Trophoblast cell (in vitro differentiated cells and primary cell): ENCODE results near the gene IL23R.

Source experiments
- DNase-seq, 2 donors: peaks; one replicate each; pipeline ENCODE4 v3.0.0-alpha.2; 2016
- H2AFZ ChIP-seq: 2 replicates; pipeline ENCODE4 v1.6.1; 2013; ENCODE audit warnings: low read length, moderate library complexity, mild to moderate bottlenecking; ENCODE audit not compliant: insufficient read depth, poor library complexity
- H2AK5ac ChIP-seq: 2 replicates; pipeline ENCODE4 v1.6.1; 2013; ENCODE audit warnings: mild to moderate bottlenecking, low read length
- H2BK120ac ChIP-seq: 2 replicates; pipeline ENCODE4 v1.6.1; 2013; ENCODE audit warnings: low read length, mild to moderate bottlenecking, moderate library complexity; ENCODE audit not compliant: insufficient read depth, poor library complexity
- H2BK12ac ChIP-seq: 2 replicates; pipeline ENCODE4 v1.6.1; 2013; ENCODE audit warnings: mild to moderate bottlenecking, low read length, moderate library complexity
- H2BK5ac ChIP-seq: 2 replicates; pipeline ENCODE4 v1.6.1; 2013; ENCODE audit warnings: low read length, low read depth, moderate library complexity, mild to moderate bottlenecking; ENCODE audit not compliant: poor library complexity
- H3K14ac ChIP-seq: 2 replicates; pipeline ENCODE4 v1.6.1; 2013; ENCODE audit warnings: mild to moderate bottlenecking, low read length
- H3K18ac ChIP-seq: 2 replicates; pipeline ENCODE4 v1.6.1; 2013; ENCODE audit warnings: mild to moderate bottlenecking, low read length
- H3K23ac ChIP-seq: 2 replicates; pipeline ENCODE4 v1.6.1; 2013; ENCODE audit warnings: low read length
- H3K27ac ChIP-seq: 2 replicates; pipeline ENCODE4 v1.5.1; 2013; ENCODE audit warnings: low read depth, mild to moderate bottlenecking, inconsistent platforms, low read length, moderate library complexity
- H3K27me3 ChIP-seq: 2 replicates; pipeline ENCODE4 v1.6.1; 2013; ENCODE audit warnings: inconsistent platforms, mild to moderate bottlenecking, low read length, moderate library complexity; ENCODE audit not compliant: insufficient read depth
- H3K36me3 ChIP-seq, 2 experiments: 1 replicate in 1 of 2; 2 replicates in 1 of 2; pipeline ENCODE4 v1.6.1; 2013; ENCODE audit warnings: low read length in 2 of 2, mild to moderate bottlenecking in 2 of 2, moderate library complexity in 1 of 2; ENCODE audit not compliant: insufficient read depth in 2 of 2, control insufficient read depth in 1 of 2
- H3K4ac ChIP-seq: 2 replicates; pipeline ENCODE4 v1.6.1; 2013; ENCODE audit warnings: low read depth, mild to moderate bottlenecking, low read length, moderate library complexity
- H3K4me1 ChIP-seq, 2 experiments: 1 replicate in 1 of 2; 2 replicates in 1 of 2; pipeline ENCODE4 v1.6.1; 2013; ENCODE audit warnings: low read length in 2 of 2, mild to moderate bottlenecking in 2 of 2, moderate library complexity in 1 of 2; ENCODE audit not compliant: insufficient read depth in 2 of 2, control insufficient read depth in 1 of 2
- H3K4me2 ChIP-seq: 2 replicates; pipeline ENCODE4 v1.6.1; 2013; ENCODE audit warnings: inconsistent platforms, mild to moderate bottlenecking, low read length, moderate library complexity
- H3K4me3 ChIP-seq: 2 replicates; pipeline ENCODE4 v1.5.1; 2013; ENCODE audit warnings: mild to moderate bottlenecking, low read depth, low read length, inconsistent platforms
- H3K79me1 ChIP-seq: one replicate; pipeline ENCODE4 v1.6.1; 2013; ENCODE audit warnings: low read length
- H3K79me2 ChIP-seq: 2 replicates; pipeline ENCODE4 v1.6.1; 2013; ENCODE audit warnings: low read length, mild to moderate bottlenecking; ENCODE audit not compliant: control insufficient read depth, insufficient read depth, poor library complexity
- H3K9ac ChIP-seq: 2 replicates; pipeline ENCODE4 v1.6.1; 2013; ENCODE audit warnings: mild to moderate bottlenecking, low read length
- H3K9me3 ChIP-seq: 2 replicates; pipeline ENCODE4 v1.6.1; 2013; ENCODE audit warnings: low read depth, mild to moderate bottlenecking, control low read depth, inconsistent platforms, low read length; ENCODE audit not compliant: insufficient read depth
- H4K12ac ChIP-seq: 2 replicates; pipeline ENCODE4 v1.6.1; 2013; ENCODE audit warnings: low read depth, mild to moderate bottlenecking, low read length, moderate library complexity
- H4K8ac ChIP-seq: 2 replicates; pipeline ENCODE4 v1.6.1; 2013; ENCODE audit warnings: low read depth, mild to moderate bottlenecking, low read length, moderate library complexity
- H4K91ac ChIP-seq: one replicate; pipeline ENCODE4 v1.6.1; 2013; ENCODE audit warnings: low read depth, mild to moderate bottlenecking, low read length, moderate library complexity
- WGBS: extraction: QIAGEN DNeasy Blood & Tissue Kit; methylation state at CpG from one replicate; pipeline ENCODE4 v1.1.7; 2013; ENCODE audit warnings: missing lambda C conversion rate; ENCODE audit not compliant: insufficient read length, insufficient coverage; ENCODE audit errors: extremely low coverage; 5-methylcytosine and 5-hydroxymethylcytosine counted together

The IL23R gene

DNA sequence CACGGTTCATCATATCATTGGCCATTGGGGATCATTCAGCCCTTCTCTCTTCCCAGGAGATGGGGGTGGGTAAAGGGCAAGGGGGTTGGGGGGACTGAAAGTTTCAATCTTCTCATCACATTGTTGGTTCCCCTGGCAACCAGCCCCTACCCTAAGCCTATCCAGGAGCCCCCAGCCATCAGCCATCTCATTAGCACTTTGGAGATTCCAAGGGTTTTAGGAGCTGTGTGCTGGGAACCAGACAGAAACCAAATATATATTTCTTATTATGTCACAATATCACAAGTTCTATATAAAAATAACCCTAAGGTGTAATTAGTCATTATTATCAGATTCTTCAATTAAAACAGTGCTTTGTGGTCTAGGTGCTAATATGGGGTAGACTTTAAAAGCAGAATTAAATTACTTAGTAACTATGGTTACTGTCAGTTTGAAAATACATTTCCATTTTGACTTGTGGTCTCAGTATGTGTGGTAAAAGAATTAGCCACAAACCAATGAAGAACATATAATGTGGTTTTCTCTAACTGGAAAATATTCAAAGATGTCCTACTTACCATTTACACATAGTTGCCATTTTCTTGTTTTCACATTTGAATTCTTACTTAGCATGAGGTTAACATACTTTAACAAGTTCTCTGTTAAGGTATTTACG is 28.1 kb downstream of the IL23R start:
- H3K4ac ChIP-seq = no peak overlapping the region
- H2BK12ac ChIP-seq = no peak overlapping the region
- H2BK120ac ChIP-seq = no peak overlapping the region
- H4K91ac ChIP-seq = no peak overlapping the region
- H3K4me2 ChIP-seq = no peak overlapping the region
- H4K12ac ChIP-seq = no peak overlapping the region
- no peak overlapping the region for H2BK5ac ChIP-seq
- DNase-seq = no peak
- WGBS = no CpG with 5 or more reads among the region's 2 CpGs
- no peaks in the 10 kb centered on the region for H3K79me1 ChIP-seq
- no peaks in the 10 kb centered on the region for H3K9me3 ChIP-seq
- H3K14ac ChIP-seq = no peak overlapping the region
- H4K8ac ChIP-seq = no peak overlapping the region
- no peak overlapping the region for H3K18ac ChIP-seq
- H3K23ac ChIP-seq = no peak overlapping the region
- H3K79me2 ChIP-seq = no peaks in the 10 kb centered on the region
- H3K4me3 ChIP-seq = no peak overlapping the region
- no peaks in the 10 kb centered on the region for H3K4me1 ChIP-seq
- no peak overlapping the region for H3K27ac ChIP-seq
- no peak overlapping the region for H3K9ac ChIP-seq
- H3K27me3 ChIP-seq = no peaks in the 10 kb centered on the region
- no peaks in the 10 kb centered on the region for H3K36me3 ChIP-seq
- no peak overlapping the region for H2AK5ac ChIP-seq
- no peak overlapping the region for H2AFZ ChIP-seq

DNA sequence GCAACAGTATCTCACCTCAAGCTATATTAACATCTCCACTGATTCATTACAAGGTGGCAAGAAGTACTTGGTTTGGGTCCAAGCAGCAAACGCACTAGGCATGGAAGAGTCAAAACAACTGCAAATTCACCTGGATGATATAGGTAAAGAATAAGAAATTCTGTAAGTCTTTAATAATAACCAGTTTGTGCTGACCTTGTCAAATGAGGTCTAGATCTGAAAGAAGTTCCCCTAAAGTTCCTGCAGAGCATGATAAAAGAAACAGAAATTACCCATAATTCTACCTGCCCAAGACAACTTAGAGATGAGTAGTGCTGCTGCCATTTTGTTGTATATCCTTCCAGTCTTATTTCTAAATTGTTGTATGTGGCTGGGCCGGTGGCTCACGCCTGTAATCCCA is 34.5 kb downstream of the IL23R start:
- H2AK5ac ChIP-seq = no peak overlapping the region
- no peak overlapping the region for H3K4me2 ChIP-seq
- no peak overlapping the region for H3K9ac ChIP-seq
- H3K27ac ChIP-seq = no peak overlapping the region
- no peak overlapping the region for H3K4ac ChIP-seq
- no peak overlapping the region for H3K18ac ChIP-seq
- H3K36me3 ChIP-seq = no peaks in the 10 kb centered on the region
- H2BK120ac ChIP-seq = no peak overlapping the region
- no peaks in the 10 kb centered on the region for H3K9me3 ChIP-seq
- no peaks in the 10 kb centered on the region for H3K79me1 ChIP-seq
- H3K23ac ChIP-seq = no peak overlapping the region
- no peak overlapping the region for H4K91ac ChIP-seq
- H3K27me3 ChIP-seq = no peaks in the 10 kb centered on the region
- no peak overlapping the region for H4K12ac ChIP-seq
- no peak overlapping the region for H4K8ac ChIP-seq
- no peaks in the 10 kb centered on the region for H3K4me1 ChIP-seq
- H3K4me3 ChIP-seq = no peak overlapping the region
- no peaks in the 10 kb centered on the region for H3K79me2 ChIP-seq
- no peak overlapping the region for H2BK12ac ChIP-seq
- no CpG with 5 or more reads among the region's 3 CpGs for WGBS
- H2AFZ ChIP-seq = no peak overlapping the region
- no peak overlapping the region for H2BK5ac ChIP-seq
- no peak for DNase-seq
- no peak overlapping the region for H3K14ac ChIP-seq

DNA sequence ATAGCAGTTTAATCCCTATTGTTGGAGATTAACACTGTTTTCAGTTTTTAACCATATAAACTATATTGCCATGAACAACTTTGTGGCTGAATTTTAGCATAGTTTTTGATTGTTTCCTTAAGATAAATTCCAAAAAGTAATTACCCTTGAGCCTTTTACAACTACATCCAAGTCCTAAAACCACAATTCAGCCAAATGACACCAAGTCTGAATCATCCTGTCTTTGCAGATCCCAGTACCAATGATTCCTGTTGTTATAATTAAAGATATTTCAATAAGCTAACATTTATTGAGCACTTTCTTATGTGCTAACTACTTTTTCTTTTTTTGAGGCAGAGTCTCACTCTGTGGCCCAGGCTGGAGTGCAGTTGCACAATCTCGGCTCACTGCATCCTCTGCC is 35.6 kb downstream of the IL23R start:
- H3K4me1 ChIP-seq = no peaks in the 10 kb centered on the region
- no CpG with 5 or more reads among the region's 1 CpG for WGBS
- no peak overlapping the region for H3K4ac ChIP-seq
- no peak overlapping the region for H2BK12ac ChIP-seq
- H2BK120ac ChIP-seq = no peak overlapping the region
- no peak overlapping the region for H3K9ac ChIP-seq
- no peaks in the 10 kb centered on the region for H3K9me3 ChIP-seq
- no peak overlapping the region for H4K91ac ChIP-seq
- H3K4me3 ChIP-seq = no peak overlapping the region
- no peak overlapping the region for H2AFZ ChIP-seq
- H3K23ac ChIP-seq = no peak overlapping the region
- H2AK5ac ChIP-seq = no peak overlapping the region
- no peaks in the 10 kb centered on the region for H3K79me1 ChIP-seq
- H3K27me3 ChIP-seq = no peaks in the 10 kb centered on the region
- H4K8ac ChIP-seq = no peak overlapping the region
- no peak overlapping the region for H2BK5ac ChIP-seq
- no peaks in the 10 kb centered on the region for H3K36me3 ChIP-seq
- no peak overlapping the region for H3K4me2 ChIP-seq
- no peak for DNase-seq
- H3K27ac ChIP-seq = no peak overlapping the region
- H3K18ac ChIP-seq = no peak overlapping the region
- H3K14ac ChIP-seq = no peak overlapping the region
- no peak overlapping the region for H4K12ac ChIP-seq
- H3K79me2 ChIP-seq = no peaks in the 10 kb centered on the region

DNA sequence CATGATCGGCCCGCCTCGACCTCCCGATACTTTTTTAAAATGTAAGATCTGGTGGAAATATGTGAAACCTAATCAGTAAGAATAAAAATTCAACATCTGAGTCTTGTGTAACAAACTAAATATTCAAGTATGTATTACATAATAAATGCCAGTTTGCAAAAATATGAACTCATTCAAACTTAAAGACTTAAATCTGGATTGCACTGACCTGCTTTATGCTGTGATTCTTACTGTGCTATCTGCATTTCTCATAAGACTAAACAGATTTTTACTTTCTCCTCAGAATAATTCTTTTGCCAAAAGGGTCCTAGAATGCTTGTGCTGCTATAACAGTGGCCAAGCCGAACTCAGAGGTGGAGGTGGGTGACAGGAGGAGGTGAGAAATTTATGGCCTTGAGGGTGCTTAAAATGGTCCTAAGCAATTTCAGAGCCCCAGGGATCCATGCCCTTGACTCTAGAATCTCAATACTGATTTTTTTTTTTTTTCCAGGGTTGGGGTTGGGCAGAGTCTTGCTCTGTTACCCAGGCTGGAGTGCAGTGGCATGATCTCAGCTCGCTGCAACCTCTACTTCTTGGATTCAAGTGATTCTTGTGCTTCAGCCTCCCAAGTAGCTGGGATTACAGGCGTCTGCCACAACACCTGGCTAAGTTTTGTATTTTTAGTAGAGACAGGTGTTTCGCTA is 38.2 kb downstream of the IL23R start:
- no peak overlapping the region for H2BK12ac ChIP-seq
- H3K4me2 ChIP-seq = no peak overlapping the region
- no peak overlapping the region for H4K12ac ChIP-seq
- H3K9me3 ChIP-seq = no peaks in the 10 kb centered on the region
- no peak overlapping the region for H2BK120ac ChIP-seq
- H3K23ac ChIP-seq = no peak overlapping the region
- no peak overlapping the region for H3K18ac ChIP-seq
- no peaks in the 10 kb centered on the region for H3K79me2 ChIP-seq
- no peak overlapping the region for H3K27ac ChIP-seq
- H2AK5ac ChIP-seq = no peak overlapping the region
- H4K91ac ChIP-seq = no peak overlapping the region
- no CpG with 5 or more reads among the region's 8 CpGs for WGBS
- H3K4me3 ChIP-seq = no peak overlapping the region
- no peaks in the 10 kb centered on the region for H3K36me3 ChIP-seq
- H2BK5ac ChIP-seq = no peak overlapping the region
- no peak overlapping the region for H2AFZ ChIP-seq
- no peaks in the 10 kb centered on the region for H3K27me3 ChIP-seq
- H4K8ac ChIP-seq = no peak overlapping the region
- H3K4me1 ChIP-seq = no peaks in the 10 kb centered on the region
- no peak overlapping the region for H3K14ac ChIP-seq
- no peak overlapping the region for H3K4ac ChIP-seq
- no peaks in the 10 kb centered on the region for H3K79me1 ChIP-seq
- DNase-seq = no peak
- H3K9ac ChIP-seq = no peak overlapping the region
